ENCODE results near the gene LTBP1. TPM values are rescaled to one million over a fixed set of nuclear protein-coding genes. Genes with fewer than 3 reads are reported as not detected.

The LTBP1 gene
- total and polyA plus RNA-seq, 2 of the 13 experiments (the other 11 are each of a cell fraction or from before 2014, with no cell fraction given): 0.12 to 0.22 TPM

- FAIRE-seq (no peak), ATAC-seq (no peak), DNase-seq (ENCODE audit: low spot score) (no peak)
- WGBS (ENCODE audit: low lambda C conversion rate): 0% methylated on average over 3 of the region's 3 CpGs
- H2AFZ ChIP-seq (ENCODE audit: low read length): no peak overlapping the region
- H3K27me3 ChIP-seq (ENCODE audit: control insufficient read depth in 1 of 2, insufficient read depth in 2 of 2, low read length in 2 of 2): no peaks in the 10 kb centered on the region
- no peak overlapping the region for H3K4me2 ChIP-seq (ENCODE audit: low read depth, low read length)
- no peaks in the 10 kb centered on the region for H3K36me3 ChIP-seq (replicated peaks in 1 of 2; ENCODE audit: control insufficient read depth in 1 of 2, insufficient read depth in 2 of 2, low read length in 2 of 2)
- in situ Hi-C loops (cut with HindIII; ENCODE audit: extremely low pct_ligation_motif_present, low pct_unique_long_range_greater_than_20kb): no loop called here
- CTCF ChIA-PET (ENCODE audit: low intra/inter-chr PET ratio, low total read pairs): no interaction called here
- H3K27ac ChIP-seq (ENCODE audit: extremely low read length, insufficient read depth, low read length): no peak overlapping the region
- no peaks in the 10 kb centered on the region for H4K20me1 ChIP-seq (ENCODE audit: insufficient read depth, low read length)
- H3K4me1 ChIP-seq (ENCODE audit: insufficient read depth, low read length): no peaks in the 10 kb centered on the region
- intact Hi-C loops (cut with micrococcal nuclease; ENCODE audit: unreplicated experiment): no loop called here
- H3K79me2 ChIP-seq (ENCODE audit: insufficient read depth, low read length): no peaks in the 10 kb centered on the region
- no peak overlapping the region for H3K9ac ChIP-seq (ENCODE audit: insufficient read depth, low read depth, low read length)
- no peaks in the 10 kb centered on the region for H3K9me3 ChIP-seq (ENCODE audit: low read length)
- BruUV-seq (replicated peaks): no TSS peak
- POLR2A ChIA-PET: no interaction called here
- H3K4me3 ChIP-seq (replicated peaks in 1 of 3; ENCODE audit: insufficient read depth in 1 of 3, low read depth in 2 of 3, low read length in 3 of 3): no peak overlapping the region
- TF ChIP-seq RARA (CRISPR knock-in tag; IDR thresholded peaks at IDR 0.05) (no peak), MBD4 (IDR thresholded peaks at IDR 0.05; ENCODE audit: borderline replicate concordance, low read length) (no peak), AKAP8 (CRISPR knock-in tag; IDR thresholded peaks at IDR 0.05) (no peak), ZNF10 (CRISPR knock-in tag; IDR thresholded peaks at IDR 0.05; ENCODE audit: borderline replicate concordance, low read depth) (no peak), FOSL2 (CRISPR knock-in tag; IDR thresholded peaks at IDR 0.05) (no peak), TAF15 (IDR thresholded peaks at IDR 0.05; ENCODE audit: low read depth, low read length, poor library complexity, severe bottlenecking) (no peak), MAFK (conservative IDR thresholded peaks at IDR 0.05 in 1 of 2, IDR thresholded peaks at IDR 0.05 in 1 of 2; ENCODE audit: low read length in 2 of 2) (no peak), USF2 (IDR thresholded peaks at IDR 0.05; ENCODE audit: low read depth, low read length) (no peak), USF2 (CRISPR knock-in tag; IDR thresholded peaks at IDR 0.05; ENCODE audit: borderline replicate concordance) (no peak), MIXL1 (CRISPR knock-in tag; IDR thresholded peaks at IDR 0.05) (no peak), ATF5 (CRISPR knock-in tag; IDR thresholded peaks at IDR 0.05; ENCODE audit: low read depth) (no peak), SIN3B (IDR thresholded peaks at IDR 0.05; ENCODE audit: low read length) (no peak)
- TF ChIP-seq, protein P1, sequence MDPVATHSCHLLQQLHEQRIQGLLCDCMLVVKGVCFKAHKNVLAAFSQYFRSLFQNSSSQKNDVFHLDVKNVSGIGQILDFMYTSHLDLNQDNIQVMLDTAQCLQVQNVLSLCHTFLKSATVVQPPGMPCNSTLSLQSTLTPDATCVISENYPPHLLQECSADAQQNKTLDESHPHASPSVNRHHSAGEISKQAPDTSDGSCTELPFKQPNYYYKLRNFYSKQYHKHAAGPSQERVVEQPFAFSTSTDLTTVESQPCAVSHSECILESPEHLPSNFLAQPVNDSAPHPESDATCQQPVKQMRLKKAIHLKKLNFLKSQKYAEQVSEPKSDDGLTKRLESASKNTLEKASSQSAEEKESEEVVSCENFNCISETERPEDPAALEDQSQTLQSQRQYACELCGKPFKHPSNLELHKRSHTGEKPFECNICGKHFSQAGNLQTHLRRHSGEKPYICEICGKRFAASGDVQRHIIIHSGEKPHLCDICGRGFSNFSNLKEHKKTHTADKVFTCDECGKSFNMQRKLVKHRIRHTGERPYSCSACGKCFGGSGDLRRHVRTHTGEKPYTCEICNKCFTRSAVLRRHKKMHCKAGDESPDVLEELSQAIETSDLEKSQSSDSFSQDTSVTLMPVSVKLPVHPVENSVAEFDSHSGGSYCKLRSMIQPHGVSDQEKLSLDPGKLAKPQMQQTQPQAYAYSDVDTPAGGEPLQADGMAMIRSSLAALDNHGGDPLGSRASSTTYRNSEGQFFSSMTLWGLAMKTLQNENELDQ (CRISPR knock-in tag; IDR thresholded peaks at IDR 0.05; ENCODE audit: borderline replicate concordance): no peak
Observed at GRCh38 chr2:33264766-33265165, 318.0 kb downstream of the LTBP1 start.

Measured in HepG2 (cell line).